Lower leg skin (tissue), 3 donors: ENCODE results near the gene PACS1.

Experiments
- POLR2A ChIP-seq, 2 donors: fragments of 450-650 bp; IDR thresholded peaks; one replicate each; pipeline ENCODE4 v1.6.1; 2016 to 2017; ENCODE audit warnings: antibody characterized with exemption in 2 of 2, mild to moderate bottlenecking in 1 of 2, moderate library complexity in 1 of 2
- TF ChIP-seq, protein P1 (sequence below), 3 donors: fragments of 450-650 bp; IDR thresholded peaks; one replicate each; pipeline ENCODE4 v1.5.1; 2016; ENCODE audit warnings: antibody characterized with exemption in 3 of 3, mild to moderate bottlenecking in 3 of 3, moderate library complexity in 2 of 3

DNA sequence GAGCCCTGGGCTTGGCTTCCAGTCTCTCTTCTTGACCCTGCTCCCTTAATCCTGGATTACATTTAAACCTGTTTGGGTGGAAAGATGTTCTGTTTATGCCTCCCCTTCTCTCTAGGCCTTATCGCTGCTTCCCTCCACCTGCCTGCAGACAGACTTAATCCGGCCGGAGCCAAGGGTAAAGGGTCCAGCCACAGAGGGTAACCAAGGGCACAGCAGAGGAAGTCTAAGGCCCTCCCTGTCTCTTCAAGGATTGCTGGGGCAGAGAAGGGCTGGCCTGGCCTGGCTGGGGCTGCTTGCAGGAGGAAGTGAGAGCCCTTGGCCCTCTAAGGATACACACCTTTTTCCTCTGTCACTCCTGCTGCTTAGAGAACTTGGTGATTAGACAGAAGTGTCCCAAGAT lies 23.2 kb upstream of the PACS1 start:
- TF ChIP-seq, protein P1, sequence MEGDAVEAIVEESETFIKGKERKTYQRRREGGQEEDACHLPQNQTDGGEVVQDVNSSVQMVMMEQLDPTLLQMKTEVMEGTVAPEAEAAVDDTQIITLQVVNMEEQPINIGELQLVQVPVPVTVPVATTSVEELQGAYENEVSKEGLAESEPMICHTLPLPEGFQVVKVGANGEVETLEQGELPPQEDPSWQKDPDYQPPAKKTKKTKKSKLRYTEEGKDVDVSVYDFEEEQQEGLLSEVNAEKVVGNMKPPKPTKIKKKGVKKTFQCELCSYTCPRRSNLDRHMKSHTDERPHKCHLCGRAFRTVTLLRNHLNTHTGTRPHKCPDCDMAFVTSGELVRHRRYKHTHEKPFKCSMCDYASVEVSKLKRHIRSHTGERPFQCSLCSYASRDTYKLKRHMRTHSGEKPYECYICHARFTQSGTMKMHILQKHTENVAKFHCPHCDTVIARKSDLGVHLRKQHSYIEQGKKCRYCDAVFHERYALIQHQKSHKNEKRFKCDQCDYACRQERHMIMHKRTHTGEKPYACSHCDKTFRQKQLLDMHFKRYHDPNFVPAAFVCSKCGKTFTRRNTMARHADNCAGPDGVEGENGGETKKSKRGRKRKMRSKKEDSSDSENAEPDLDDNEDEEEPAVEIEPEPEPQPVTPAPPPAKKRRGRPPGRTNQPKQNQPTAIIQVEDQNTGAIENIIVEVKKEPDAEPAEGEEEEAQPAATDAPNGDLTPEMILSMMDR (IDR thresholded peaks at IDR 0.05), result no peak
- TF ChIP-seq POLR2A (IDR thresholded peaks at IDR 0.05), result no peak
